HG02885 (cell line): ENCODE measurements around the gene ATF2.
A peak's percentile ranks its signal among the peaks of the same experiment; 100 is the strongest.
"Not testable (repeated sequence)": the region's sequence is repeated elsewhere in the genome, so short reads cannot be mapped to it uniquely, and the experiment has no call there.

Experiments
- ATAC-seq: cut with Tn5 transposase; IDR thresholded peaks from one replicate; pipeline ENCODE4 v1.9.1; 2021; ENCODE audit warnings: mild to moderate bottlenecking; ENCODE audit not compliant: unreplicated experiment, poor library complexity

Gene ATF2

DNA sequence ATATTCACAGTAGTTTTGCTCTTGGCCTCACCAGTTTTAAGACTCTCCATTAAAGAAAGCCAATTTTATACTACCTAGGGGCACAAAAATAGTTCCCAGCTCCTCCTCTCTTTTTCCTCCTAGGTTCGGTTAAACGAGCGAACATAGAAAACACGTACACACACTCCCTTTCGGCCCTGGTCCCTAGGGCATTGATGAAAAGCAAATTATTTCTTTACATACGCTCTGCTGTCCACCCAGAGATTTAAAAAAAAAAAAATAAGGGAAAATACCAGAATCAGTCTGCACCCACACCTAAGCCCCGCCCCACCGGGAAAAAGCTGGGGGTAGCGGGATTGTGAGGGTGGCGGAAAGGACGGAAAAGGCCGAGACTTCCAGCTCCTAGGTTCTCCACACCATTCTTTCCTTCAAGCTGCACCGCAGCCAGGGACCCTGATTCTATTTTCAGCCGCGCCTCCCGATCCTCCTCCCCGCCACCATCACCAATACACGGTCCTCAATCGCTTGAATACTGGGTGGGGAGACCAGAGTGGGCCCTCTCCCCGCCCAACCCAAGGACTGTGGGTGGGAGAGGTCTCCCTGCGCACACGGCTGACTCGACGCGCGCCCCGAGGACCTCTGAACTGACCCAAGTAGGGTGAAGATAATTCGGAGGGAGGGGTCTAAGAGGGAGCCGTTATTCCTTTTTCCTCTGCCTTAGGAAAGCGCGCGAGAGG is 769 bp downstream of the ATF2 start:
- peak; percentile 3 for ATAC-seq

DNA sequence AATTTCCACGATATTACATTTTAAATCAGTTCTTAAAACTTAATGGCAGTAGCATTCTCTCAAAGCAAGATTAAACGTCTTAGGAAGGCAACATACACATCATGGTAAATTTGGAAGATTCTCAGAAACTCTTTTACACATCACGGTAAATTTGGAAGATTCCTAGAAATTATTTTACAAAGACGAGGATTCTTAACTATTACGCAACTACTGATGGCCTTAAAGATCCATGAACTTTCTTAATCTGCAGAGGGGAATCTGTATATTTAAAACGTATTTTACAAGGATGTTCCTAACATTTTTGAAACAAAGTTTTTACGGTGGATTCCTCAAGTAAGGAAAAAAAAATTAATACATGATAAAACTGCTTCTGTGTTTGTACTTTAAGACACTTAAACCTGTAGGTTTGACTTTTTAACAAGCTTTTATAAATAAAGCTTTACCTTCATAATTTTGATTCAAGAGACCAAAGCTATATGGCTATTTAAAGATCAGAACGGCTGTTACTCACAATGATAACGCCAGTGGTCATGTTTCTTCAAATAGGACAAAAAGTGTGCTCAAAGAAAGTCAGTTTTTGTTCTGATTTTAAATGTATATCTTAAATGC is 1.7 kb downstream of the ATF2 start:
- no peak for ATAC-seq

DNA sequence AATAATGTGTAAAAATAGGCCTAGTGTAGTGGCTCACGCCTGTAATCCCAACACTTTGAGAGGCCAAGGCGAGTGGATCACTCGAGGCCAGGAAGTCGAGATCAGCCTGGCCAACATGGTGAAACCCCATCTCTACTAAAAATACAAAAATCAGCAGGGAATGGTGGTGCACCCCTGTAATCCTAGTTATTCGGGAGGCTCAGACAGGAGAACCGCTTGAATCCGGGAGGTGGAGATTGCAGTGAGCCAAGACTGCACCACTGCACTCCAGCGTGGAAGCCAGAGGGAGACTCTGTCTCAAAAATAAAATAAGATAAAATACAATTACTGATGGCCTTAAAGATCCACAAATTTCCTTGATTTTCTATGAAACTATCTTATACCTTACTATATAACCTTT is 3.8 kb downstream of the ATF2 start:
- no peak for ATAC-seq

DNA sequence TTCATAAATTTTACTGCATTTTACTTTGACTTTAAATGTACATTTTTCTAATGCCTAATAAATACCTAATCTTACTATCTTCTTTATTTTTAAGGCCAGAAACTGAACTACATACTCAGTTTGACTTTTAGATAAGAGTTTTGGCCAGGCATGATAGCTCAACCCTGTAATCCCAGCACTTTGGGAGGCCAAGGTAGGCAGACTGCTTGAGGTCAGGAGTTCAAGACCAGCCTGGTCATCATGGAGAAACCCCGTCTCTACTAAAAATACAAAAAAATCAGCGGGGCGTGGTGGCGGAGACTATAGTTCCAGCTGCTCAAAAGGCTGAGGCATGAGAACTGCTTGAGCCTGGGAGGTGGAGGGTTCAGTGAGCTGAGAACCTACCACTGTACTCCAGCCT is 9.1 kb downstream of the ATF2 start:
- no peak for ATAC-seq

DNA sequence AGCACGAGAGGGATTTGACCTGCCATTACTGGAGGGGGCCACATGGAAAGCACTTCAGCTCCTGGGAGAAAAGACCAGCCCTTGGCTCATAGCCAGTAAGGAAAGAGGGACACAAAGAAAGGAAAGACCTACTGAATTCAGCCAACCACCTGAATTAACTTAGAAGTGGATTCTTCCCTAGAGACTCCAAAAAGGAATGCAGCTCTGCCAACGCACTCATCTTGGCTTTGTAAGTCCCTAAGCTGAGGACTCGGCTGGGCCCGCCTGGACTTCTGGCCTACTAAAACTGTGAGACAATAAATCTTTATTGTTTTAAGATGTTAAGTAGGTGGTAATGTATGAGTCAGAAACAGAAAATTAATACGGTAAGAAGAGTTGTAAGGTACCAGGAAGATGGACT is 11.5 kb downstream of the ATF2 start:
- ATAC-seq = no peak

DNA sequence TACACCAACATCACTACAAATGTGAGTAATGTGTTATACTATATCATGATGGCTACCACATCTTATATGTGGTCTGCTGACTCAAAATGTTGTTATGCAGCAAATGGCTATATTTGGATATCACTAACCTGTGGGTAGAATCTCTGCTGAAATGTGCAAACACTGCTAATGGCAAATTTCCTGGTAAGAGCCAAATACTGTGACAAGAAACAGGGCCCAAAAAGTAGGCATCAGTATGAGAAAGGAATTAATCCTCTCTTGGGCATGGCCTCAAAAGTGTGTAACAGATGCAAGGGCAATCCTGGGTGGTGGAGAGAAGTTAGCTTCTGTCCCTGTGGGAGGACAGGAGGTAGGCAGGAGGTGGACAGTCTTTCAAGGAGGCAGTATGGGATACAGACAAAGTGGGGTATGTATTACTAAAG is 13.3 kb downstream of the ATF2 start:
- peak; percentile 85 for ATAC-seq

DNA sequence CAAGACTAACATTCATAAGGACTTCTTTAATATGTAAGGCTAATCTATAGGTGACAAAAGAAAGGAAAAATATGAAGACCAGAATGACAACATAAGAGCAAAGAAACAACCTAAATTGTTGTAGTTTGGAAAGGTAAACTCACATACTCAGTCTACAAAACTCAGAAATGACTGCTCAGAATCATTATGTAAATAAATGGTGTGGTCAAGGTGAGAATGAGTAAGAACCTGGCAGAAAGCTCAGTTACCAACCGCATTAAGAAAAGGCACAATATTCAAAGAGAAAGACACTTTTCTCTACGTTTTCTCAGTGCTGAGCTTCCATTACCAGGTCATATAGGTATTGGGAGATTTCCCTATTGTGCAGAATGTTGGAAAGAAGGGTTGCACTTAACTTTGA is 15.8 kb downstream of the ATF2 start:
- ATAC-seq = peak; percentile 79

DNA sequence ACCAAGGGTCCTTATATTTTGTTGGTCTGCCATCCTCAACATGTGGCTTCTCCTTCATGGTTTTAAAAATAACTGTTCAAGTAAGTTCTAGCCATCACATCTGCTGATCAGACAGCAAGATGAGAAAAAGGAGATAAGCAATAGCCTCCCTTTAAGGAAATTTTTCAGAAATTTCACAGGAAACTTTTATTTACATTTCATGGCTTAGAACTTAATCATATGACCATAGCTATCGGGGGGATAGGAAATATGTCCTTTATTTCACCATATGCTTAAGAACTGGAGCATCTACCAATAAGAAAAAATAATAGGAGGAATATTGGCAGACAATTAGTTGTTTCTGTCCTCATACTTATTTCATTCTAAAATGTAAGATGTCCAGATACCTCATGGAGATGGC is 16.2 kb downstream of the ATF2 start:
- ATAC-seq = no peak

DNA sequence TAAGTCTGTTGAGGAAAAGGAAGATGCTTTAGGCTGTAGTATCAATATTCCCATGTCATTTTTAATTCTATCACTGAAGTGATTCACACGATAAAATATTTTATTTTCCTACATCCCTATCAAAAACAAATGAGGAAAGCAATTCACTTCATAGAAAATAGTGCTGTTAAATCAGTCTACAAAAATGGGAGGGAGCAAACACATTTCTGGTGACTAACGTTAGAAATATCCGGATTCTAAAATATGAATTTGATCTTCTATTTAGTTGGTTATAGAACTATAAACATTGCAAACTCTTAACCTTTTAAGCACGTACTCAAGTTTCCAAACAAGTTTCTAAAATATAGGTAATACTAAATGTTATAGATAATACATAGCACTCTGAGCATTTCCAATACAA is 20.8 kb downstream of the ATF2 start:
- no peak for ATAC-seq

DNA sequence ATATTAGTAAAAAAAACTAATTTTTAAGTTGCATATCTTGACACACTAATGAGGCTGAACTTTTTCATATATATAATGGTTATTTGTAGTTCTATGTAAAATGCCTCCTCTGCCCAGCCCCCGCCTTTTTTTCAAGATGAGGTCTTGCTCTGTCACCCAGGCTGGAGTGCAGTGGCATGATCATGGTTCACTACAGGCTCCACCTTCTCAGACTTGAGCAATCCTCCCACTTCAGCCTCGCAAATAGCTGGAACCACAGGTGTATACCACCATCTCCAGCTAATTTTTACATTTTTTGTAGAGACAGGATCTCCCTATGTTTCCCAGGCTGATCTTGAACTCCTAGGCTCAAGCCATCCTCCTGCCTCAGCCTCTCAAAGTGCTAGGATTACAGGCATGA is 24.3 kb downstream of the ATF2 start:
- no peak for ATAC-seq

DNA sequence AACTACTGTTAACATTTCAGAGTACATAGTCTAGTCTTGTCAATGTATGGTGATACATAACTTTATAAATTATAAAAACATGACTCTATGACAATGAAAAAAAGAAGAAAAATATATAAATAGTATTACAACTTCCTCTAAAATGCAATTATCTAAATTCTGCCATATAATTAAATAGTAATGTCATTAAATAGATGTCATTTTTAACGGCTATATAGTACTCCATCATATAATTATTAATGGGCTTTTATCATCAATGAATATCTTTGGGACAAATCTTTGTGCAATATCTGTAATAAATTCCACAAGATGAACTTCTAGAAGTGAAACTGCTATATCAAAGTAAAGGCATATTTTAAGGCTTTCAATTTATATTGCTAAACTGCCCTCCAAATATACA is 24.8 kb downstream of the ATF2 start:
- no peak for ATAC-seq

DNA sequence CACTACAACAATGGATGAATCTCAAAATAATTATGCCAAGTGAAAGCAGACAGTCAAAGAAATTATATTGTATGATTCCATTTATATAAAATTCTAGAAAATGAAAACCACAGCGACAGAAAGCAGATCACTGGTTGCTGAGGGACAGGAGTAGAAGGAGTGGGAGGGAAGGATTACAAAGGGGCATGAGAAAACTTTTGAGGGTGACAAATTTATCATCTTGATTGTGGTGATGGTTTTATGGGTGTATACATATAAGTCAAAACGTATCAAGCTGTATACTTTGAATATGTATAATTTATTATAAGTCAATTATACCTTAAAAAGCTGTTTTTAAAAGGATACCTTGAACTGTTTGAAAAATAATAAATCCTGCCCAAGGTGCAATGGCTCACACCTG is 27.7 kb downstream of the ATF2 start:
- ATAC-seq = no peak

DNA sequence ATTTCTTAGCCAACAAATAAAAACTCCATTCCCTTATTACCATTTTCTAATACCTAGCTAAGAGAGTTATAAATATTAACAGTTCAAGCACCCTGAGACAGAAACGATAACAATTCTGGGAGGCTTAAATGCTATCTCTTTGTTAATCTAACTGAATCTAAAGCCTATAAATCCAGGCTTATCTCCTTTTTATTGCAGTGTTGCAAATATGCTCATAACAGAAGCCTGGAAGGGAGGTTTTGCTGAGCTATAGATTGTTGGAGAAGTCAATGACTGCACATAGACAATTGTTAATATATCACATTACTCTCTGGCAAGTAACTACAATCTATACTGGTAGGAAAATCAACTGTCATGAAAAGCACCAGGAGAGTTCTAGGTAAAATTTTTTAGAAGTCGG is 30.2 kb downstream of the ATF2 start:
- ATAC-seq = no peak

DNA sequence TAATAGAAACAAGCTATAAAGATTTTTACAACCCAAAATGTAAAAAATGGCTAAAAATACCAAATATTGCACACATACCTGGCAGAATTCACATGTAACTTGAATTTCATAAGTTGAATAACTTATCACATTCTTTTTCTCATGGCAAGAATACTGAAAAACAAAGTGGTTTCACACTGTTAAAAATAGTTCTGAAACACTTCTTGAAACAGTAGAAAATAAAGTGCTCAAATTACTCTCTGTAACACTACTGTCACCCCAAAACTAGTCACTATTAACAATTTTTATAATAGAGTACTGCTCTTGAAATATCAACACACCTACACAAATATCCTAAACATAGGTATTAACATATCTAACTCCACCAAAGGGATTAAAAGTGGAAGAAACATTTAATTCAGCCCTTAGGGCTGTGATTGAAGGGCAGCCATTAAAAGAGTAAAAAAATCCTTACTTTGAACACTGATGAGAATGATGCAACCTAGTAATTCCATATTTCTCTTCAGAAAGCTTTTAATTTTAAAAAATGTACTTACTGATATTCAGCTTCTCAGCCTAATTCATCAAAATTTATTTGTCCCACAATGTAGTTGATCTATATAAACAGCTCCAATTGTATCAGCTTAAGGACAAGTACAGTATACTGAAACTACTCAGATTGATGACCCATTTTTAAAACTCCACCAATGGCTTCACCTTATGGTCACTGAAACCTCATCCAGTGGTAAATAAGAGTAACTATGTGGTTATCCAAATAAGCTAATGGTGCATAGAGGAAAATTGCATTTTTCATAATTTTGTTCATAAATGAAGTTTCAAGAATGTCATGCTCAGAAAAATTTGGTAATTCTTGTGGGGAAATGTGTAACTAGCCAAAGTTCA is 31.4 kb downstream of the ATF2 start:
- ATAC-seq = peak; percentile 82

DNA sequence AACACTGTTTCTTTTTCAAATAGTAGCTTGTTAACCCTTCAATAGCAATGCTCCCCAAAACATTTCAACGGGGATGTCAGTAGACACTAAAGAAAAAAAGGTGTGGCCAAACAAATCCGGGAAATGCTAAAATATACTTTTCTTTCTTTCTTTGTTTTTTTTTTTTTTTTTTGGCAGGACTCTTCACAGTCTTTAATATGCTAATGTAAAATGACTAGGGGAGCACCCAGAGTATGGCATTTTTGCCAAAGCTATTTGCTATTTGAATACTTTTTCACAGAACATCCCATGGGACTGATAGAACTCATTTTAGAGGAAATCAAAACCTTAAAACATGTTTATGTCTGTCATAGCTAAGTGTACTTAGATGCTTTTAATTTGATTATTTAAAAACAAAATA is 32.1 kb downstream of the ATF2 start:
- ATAC-seq = no peak

DNA sequence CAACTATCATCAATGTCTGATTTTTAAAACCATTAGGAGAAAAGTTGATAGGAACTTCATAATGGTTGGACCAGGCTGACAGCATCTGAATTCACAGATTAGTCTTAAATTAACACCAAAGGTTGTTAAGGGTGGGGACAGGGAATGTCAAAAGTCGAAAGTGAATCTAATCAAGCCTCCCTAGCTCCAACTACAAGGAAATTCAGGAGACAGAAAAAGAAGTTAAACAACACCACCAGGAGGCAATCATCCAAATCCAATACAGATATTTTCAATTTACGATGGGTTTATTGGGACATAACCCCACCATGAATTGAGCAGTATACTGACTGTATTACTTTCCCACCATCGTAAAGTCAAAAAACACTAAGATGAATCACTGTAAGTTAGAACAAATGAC is 32.8 kb downstream of the ATF2 start:
- no peak for ATAC-seq

DNA sequence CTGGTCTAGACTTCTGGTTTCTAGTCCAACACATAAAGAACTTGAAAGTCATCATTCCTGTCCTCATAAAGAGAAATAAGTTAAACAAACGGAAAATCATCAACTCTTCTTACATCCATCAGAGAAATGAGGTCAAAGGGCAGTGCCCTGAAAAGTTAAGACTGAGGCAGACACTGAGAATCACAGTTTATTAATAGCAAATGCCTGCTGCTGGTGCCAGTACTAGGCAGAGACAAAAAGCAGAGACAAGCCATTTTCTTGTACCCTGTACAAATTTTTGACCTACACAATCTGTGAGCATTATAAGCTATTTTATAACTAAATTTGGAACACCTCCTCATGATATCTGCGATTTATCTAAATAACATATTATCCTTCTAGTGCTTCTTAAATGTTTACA is 36.8 kb downstream of the ATF2 start:
- ATAC-seq = no peak

DNA sequence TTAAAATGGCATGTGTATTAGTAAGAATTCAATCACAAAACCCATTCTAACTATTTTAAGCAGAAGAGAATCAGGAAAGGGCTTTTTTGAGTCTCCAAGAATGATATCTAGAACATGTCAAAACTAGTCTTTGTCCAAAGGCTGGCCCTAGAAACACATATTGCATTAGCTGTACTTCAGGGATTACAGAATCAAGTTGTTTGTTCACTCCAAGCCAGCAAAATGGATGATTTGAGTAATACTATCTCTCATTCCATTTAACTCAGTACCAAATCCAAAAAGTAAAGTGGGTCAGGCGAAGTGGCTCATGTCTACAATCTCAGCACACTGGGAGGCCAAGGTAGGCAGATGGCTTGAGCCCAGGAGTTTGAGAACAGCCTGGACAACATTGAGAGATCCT is 41.3 kb downstream of the ATF2 start:
- no peak for ATAC-seq

DNA sequence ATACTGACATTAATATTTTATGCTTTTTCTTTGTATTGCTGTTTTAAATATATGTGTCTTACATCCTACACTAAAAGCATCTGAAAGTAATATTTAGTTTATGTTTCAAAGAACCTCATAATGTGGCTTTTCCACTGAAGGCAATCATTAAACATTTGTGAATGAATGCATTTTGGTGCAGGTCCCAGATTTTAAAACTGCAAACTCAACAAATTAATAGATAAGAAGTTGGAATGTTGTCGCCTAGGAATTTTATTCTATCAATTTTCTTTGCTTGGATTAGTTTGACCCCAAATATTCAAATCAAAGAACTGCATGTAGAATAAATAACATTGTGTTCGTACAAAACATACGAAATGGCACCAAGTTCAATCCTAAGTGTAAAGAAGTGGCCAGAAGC is 44.7 kb downstream of the ATF2 start:
- ATAC-seq = no peak

DNA sequence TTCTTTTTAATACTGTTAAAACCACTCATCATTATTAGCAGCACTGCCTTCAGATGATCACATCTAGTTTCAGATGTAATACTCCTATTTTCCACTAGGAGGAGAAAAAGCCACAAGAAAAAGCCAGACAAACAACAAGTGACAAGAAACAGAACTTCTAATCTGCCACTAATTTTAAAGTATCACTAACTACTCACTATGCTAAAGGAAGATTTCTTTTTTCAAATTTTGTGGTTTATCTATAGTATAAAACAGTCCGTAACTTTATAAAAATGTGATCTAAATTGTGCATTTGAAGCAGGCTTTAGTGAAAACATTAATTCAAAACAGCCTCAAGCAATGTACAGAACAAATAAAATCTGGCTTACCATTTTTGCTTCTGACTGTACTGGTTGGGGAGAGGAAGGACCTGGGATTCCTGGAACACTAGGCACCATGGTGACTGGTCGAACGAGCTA is 56.8 kb downstream of the ATF2 start:
- ATAC-seq = peak; percentile 71

DNA sequence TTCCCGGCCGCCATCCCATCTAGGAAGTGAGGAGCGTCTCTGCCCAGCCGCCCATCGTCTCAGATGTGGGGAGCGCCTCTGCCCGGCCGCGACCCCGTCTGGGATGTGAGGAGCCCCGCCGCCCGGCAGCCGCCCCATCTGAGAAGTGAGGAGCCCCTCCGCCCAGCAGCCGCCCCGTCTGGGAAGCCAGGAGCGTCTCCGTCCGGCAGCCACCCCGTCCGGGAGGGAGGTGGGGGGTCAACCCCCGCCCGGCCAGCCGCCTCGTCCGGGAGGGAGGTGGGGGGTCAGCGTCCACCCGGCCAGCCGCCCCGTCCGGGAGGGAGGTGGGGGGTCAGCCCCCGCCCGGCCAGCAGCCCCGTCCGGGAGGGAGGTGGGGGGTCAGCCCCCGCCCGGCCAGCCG is 59.9 kb downstream of the ATF2 start:
- ATAC-seq = not testable (repeated sequence)
